Panc1 (cell line): Measurements from ENCODE around the gene LYPD6B.

Source experiments
- CTCF ChIP-seq: fragments of 450-650 bp; IDR thresholded peaks from 2 replicates; pipeline ENCODE4 v1.5.1; 2017; ENCODE audit warnings: mild to moderate bottlenecking
- POLR2AphosphoS5 ChIP-seq: IDR thresholded peaks from 2 replicates; pipeline ENCODE4 v1.6.1; 2012; ENCODE audit warnings: mild to moderate bottlenecking, low read depth, low read length, moderate library complexity
- SIN3A ChIP-seq: IDR thresholded peaks from 2 replicates; pipeline ENCODE4 v1.6.1; 2012; ENCODE audit warnings: low read depth, mild to moderate bottlenecking, low read length, moderate library complexity, borderline replicate concordance; ENCODE audit not compliant: insufficient read depth

GRCh38 chr2:149042881-149043280 lies 4.4 kb downstream of the LYPD6B start:
- TF ChIP-seq POLR2AphosphoS5 (no peak), CTCF (no peak), SIN3A (no peak)
